GM03348 (cell line): ENCODE data around the gene TWIST2.
A peak's percentile ranks its signal among the peaks of the same experiment; 100 is the strongest.

Source experiments
- DNase-seq: peaks from one replicate; pipeline ENCODE4 v3.0.0; 2012; ENCODE audit warnings: low spot score

Gene TWIST2

GRCh38 chr2:238920053-238920452 lies 72.2 kb downstream of the TWIST2 start:
- no peak for DNase-seq

- no peak for DNase-seq
These were observed 72.7 kb downstream of the TWIST2 start for GRCh38 chr2:238920601-238921001.

DNA sequence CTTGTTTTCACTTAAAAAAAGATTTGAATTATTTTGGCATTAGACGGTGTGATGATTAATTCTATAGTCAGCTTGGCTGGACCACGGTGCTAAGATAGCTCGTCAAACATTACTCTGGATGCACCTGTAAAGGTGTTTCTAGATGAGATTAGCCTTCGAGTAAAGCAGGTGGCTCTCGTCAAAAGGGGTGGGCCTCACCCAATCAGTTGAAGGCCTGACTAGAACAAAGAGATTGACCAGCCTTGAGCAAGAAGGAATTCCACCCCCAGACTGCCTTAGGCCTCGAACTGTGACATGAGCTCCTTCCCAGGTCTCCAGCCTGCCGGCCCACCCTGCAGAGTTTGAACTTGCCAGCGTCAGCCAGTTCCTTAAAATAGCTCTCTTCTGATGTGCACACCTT lies 73.4 kb downstream of the TWIST2 start:
- DNase-seq = no peak

DNA sequence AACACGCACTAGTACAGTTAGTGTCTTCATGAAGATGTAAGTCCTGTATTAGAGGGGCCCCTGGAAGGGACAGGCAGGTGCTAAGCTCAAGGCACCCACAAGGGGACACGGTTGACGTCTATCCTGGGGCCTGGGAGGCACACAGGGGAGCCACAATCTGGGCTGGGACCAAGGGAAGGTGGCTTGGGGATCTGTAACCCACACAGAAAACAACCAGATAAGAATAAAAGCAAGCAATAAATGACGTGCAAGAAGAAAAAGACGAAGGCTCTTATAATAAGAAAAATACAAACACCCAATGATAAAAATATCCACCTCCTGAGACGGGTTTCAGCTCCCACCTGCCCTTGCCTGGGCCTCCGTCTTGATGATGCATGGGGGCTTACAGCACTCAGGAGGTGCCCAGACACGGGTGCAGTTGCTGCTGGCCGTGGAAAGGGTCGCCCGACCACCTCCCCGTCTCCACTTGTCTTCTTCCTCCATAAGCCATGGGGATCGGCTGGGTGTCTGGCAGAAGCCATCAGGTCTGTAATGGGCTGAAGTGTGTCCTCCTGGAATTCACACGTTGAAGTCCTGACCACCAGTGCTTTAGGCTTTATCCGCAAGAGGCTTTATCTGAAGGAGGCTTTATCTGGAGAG lies 73.9 kb downstream of the TWIST2 start:
- DNase-seq = no peak

DNA sequence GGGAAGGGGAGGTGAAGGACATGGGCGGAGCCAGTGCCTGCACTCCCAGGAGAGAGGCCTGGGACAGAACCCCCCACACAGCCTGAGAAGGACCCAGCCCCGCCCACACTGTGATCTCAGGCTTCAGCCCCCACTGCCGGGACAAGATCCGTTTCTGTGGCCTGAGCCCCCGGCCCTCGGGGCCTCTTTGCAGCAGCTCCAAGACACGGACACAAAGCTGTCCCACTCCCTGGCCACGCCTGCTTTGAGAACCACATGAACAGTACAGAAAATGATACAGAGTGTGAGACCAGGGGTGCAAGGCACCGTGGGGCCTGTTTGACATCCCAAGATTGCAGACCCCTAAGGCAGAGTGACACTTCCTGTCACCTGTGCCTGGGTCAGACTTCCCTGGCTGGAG lies 74.5 kb downstream of the TWIST2 start:
- no peak for DNase-seq

DNA sequence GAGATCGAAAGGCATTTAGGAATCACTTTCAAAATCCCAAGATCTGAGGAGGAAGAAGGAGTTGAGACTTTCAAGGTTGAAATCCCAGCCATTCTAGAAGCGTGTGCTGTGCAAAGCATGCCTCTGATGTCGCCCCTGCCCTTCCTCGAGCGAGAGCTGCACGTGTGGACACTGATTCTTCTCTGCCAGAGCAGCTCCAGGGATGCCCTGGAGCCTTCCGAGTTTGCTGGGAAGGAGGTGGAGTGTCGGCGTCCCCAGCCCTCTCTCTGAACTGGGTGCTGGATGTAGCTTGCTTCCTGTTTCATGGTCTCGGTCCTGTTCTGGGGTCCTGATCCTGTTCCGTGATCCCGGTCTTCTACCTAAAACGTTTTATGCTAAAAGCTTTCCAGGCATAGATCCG lies 76.1 kb downstream of the TWIST2 start:
- no peak for DNase-seq

DNA sequence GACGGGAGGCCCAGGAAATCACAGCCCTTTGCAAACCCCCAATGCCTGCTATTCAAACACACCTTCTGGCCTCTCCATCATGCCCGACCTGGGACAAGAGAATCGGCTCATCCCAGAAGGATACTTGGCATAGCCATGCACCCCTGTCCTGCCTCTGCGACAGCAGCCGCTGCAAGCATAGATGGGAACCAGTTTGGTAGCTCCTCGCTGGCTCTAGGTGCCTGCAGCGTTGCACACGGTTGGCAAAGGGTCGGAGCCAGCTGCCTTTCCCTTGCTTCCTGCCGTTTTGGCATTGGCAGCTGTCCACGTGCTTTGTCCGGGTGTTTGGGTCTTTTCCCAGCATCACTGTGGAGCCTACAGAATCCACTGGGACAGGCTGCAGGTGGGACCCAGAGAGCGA lies 76.9 kb downstream of the TWIST2 start:
- no peak for DNase-seq

- no peak for DNase-seq
These were observed 77.4 kb downstream of the TWIST2 start for GRCh38 chr2:238925281-238925680.

GRCh38 chr2:238925816-238926521 lies 78.1 kb downstream of the TWIST2 start:
- DNase-seq = no peak

DNA sequence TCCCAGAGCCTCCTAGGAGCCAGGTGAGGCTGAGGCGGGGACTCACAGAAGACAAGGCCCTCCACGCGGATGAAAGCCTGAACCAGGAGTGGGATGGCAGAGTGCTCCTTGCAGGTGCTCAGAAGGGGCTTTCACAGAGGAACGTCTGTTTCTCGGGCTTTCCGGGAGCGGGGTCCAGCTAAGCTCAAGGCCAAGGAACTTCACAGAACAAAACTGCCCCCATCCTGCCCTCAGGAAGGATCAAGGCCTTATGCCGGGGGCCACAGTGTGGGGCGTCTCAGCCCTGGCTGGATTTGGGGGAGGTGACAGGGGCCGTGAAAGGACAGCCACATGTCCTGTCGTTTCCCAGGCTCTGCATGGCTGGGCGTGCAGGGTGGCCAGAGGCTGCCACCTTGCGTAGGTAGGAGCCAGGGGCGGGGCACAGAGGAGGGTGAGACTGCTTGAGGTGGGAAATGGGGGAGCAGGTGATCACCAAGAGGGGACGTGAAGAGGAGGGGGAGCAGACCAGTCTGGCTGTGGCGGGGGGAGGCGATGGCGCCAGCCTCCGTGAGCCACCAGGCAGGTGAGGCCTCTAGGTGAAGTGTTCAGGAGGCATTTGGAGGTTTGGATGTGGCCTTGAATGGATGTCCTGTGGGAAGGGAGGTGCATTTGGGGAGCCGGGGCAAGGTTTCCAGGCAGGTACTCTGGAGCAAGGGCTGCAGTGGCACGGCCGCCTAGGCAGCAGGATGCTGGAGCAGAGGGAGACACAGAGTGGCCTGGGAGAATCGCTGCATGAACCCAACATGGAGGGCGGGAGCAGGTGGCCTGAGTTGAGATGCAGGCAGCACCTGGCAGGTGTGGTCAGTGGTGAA lies 79.1 kb downstream of the TWIST2 start:
- no peak for DNase-seq

- DNase-seq = no peak
These were observed 80.0 kb downstream of the TWIST2 start for GRCh38 chr2:238927746-238928519.

DNA sequence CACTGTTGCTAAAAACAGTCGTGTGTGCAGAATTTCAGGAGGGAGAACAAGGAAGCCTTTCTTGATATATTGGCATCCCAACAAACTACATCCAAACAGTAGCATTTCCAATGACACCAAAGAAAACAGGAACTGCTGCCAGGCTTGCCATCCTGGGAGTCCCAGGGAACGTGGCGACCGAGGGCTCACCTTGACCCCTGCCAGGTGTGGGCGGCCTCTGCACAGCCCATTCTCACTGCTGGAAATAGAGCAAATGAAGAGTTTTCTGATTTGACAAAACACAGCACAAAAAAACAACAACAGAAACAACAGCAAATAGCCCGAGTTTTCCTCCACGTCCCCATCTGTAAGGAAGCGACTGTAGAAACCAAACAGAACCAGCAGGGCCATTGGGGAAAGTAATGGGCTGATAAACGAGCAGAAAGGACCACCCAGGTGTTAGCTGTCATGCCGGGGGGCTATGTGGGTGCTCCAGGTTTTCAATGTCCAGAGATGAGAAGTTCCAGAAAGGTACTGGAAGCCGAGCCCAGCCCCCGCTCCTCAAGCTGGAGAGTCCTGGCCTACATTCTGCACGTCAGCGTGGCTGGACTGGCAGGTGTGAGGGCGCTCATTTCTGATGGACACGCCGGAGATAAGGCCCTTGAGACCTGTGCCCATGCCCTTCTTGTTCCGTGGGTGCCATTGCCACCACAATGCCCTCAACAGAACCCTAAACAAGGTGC lies 80.8 kb downstream of the TWIST2 start:
- DNase-seq = no peak

- peak; percentile 76 for DNase-seq
These were observed 81.6 kb downstream of the TWIST2 start for GRCh38 chr2:238929242-238930081.

DNA sequence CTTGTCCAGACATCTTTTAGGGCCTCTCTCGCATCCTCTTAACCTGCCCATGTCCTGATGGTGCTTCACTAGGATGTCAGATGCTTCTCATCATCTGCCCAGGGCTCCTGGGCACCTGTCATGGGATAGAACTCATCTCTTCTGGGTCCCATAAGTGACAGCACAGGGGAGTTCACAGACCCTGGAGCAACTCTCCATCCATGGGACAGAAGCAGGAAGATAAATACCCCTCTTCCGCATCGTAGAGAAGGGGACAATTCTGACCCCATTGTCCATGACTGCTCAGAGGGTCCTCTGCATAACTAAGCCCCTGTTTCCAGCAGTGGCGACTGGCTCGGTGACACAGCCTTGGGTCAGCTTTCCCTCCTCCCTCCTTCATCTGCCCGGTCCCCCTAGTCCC lies 82.3 kb downstream of the TWIST2 start:
- DNase-seq = no peak

- no peak for DNase-seq
These were observed 88.5 kb downstream of the TWIST2 start for GRCh38 chr2:238936162-238937052.

DNA sequence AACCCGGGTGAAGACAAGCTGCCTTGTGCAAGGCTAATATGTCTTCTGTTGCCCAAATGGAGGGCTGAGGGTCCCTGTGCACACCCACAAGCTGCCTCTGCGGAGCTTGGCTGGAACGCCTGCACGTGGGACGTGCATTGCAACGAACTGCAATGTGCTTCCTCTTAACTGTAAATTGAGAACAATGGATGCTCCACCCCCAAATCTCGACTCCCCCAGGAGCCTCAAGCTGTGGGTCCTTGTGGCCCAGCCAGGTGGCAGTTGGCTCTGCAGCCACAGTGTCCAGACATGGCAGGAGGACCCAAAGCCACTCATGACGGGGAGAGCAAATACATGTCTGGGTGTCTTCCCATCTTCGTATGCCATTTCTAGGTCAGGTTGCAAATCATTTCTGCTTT lies 90.1 kb downstream of the TWIST2 start:
- DNase-seq = no peak

DNA sequence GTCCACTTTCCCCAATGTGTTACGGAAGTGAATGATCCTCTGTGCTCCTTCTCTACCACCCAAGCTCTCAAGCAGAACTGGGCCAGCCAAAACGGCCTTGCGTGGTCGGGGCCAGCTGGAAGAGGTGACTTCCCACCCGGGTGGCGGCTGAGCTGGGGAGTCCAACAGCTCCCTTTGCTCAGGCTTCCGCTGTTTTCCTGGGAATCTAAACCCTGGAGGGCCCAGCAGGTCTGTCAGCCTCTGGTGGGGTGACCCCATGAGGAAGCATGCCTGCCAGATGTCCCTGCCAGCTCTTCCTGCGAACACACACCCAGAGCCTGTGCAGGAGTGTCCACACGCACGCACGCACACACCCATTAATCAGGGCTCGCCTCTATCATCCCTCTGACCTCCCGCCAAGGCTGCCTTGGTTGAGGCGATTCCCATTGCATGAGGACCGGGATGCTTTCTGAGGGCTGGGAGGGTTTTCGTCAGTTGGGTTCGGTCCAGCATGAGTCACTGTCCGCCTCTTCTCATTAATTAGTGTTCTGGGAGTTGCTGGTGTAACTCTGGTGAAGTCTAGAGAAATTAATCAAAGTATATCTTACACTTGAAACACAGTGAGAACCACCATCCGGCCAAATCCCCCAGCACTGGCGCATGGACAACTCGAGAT lies 90.6 kb downstream of the TWIST2 start:
- peak; percentile 95 for DNase-seq

- DNase-seq = peak; percentile 81
These were observed 91.2 kb downstream of the TWIST2 start for GRCh38 chr2:238939074-238939473.
